ENCODE measurements around the gene FBXO39.
"Not testable (repeated sequence)": the region's sequence is repeated elsewhere in the genome, so short reads cannot be mapped to it uniquely, and the experiment has no call there.

FBXO39 gene

GRCh38 chr17:6789146-6789545, 13.1 kb downstream of the FBXO39 start:
- DNase-seq (ENCODE audit: low read depth in 2 of 2), result no peak

GRCh38 chr17:6793748-6794493, 17.9 kb downstream of the FBXO39 start:
- DNase-seq (ENCODE audit: low read depth in 2 of 2), result no peak

- no peak for DNase-seq (ENCODE audit: low read depth in 2 of 2)
These were observed 20.2 kb downstream of the FBXO39 start for GRCh38 chr17:6796017-6796886.

- DNase-seq (ENCODE audit: low read depth in 2 of 2), result no peak
These were observed 21.0 kb downstream of the FBXO39 start for GRCh38 chr17:6796887-6797490.

- no peak for DNase-seq (ENCODE audit: low read depth in 2 of 2)
These were observed 21.8 kb downstream of the FBXO39 start for GRCh38 chr17:6797718-6798351.

- no peak for DNase-seq (ENCODE audit: low read depth in 2 of 2)
These were observed 23.7 kb downstream of the FBXO39 start for GRCh38 chr17:6799738-6800137.

- DNase-seq (ENCODE audit: low read depth in 2 of 2), result no peak
These were observed 24.5 kb downstream of the FBXO39 start for GRCh38 chr17:6800422-6801027.

- no peak for DNase-seq (ENCODE audit: low read depth in 2 of 2)
These were observed 35.5 kb downstream of the FBXO39 start for GRCh38 chr17:6811510-6811909.

GRCh38 chr17:6812295-6812694, 36.3 kb downstream of the FBXO39 start:
- DNase-seq (ENCODE audit: low read depth in 2 of 2), result no peak

GRCh38 chr17:6815775-6816174, 39.8 kb downstream of the FBXO39 start:
- no peak for DNase-seq (ENCODE audit: low read depth in 2 of 2)

- not testable (repeated sequence) for DNase-seq (ENCODE audit: low read depth in 2 of 2)
These were observed 40.4 kb downstream of the FBXO39 start for GRCh38 chr17:6816368-6816767.

GRCh38 chr17:6818938-6819337, 42.9 kb downstream of the FBXO39 start:
- DNase-seq (ENCODE audit: low read depth in 2 of 2), result no peak

GRCh38 chr17:6823011-6823442, 47.0 kb downstream of the FBXO39 start:
- no peak for DNase-seq (ENCODE audit: low read depth in 2 of 2)

- DNase-seq (ENCODE audit: low read depth in 2 of 2), result no peak
These were observed 54.5 kb downstream of the FBXO39 start for GRCh38 chr17:6830383-6830986.

- DNase-seq (ENCODE audit: low read depth in 2 of 2), result peak; percentile 30 to 44
These were observed 55.7 kb downstream of the FBXO39 start, which contains the start of gene TEKT1 for GRCh38 chr17:6831661-6832263. Gene TEKT1, minus strand, starts transcription at chr17:6831729. Its CDS starts 1,353 bp downstream, at chr17:6830376.
